ENCODE data around the gene RASSF1.

Gene RASSF1

DNA sequence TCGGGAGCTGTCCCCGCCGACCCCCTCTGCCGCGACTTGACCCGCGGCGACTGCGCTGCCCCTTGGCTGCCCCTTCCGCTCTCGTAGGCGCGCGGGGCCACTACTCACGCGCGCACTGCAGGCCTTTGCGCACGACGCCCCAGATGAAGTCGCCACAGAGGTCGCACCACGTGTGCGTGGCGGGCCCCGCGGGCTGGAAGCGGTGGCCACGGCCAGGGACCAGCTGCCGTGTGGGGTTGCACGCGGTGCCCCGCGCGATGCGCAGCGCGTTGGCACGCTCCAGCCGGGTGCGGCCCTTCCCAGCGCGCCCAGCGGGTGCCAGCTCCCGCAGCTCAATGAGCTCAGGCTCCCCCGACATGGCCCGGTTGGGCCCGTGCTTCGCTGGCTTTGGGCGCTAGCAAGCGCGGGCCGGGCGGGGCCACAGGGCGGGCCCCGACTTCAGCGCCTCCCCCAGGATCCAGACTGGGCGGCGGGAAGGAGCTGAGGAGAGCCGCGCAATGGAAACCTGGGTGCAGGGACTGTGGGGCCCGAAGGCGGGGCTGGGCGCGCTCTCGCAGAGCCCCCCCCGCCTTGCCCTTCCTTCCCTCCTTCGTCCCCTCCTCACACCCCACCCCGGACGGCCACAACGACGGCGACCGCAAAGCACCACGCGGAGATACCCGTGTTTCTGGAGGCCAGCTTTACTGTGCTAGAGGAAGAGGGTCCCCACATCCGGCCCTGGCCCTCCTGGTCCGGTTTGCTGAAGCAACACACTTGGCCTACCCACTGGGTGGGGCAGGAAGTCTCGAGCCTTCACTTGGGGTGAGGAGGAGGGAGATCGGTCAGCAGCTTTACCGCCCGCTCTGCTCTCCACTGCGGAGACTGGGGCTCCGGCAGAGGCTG, at the start of gene RASSF1:
Gene RASSF1 (minus strand): TSS at position 389 of the 882 bp plus-strand sequence. CDS start 31 bp downstream, at position 358.
- DNase-seq (ENCODE audit: low read depth in 2 of 2), result peak; percentile 66 to 77

DNA sequence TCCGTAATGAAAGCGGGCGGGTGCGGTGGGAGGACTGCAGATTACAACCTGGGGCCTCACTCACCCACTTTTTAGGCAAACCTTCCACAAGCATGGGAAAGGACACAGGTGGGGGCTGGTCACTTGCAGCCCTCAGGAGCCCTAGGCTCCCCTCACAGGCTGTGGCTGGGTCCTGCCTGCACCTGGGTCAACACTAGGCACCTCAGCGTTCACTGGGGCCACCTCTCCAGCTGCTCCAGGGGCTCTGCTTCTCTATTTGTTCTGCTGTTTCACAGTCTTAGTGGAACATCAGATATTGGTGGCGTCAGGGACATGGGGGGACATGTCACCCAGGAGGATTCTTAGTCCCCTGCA, 48.8 kb upstream of the RASSF1 start:
- DNase-seq (ENCODE audit: low read depth in 2 of 2), result no peak

GRCh38 chr3:50388720-50389413, 48.2 kb upstream of the RASSF1 start:
- DNase-seq (ENCODE audit: low read depth in 2 of 2), result no peak

DNA sequence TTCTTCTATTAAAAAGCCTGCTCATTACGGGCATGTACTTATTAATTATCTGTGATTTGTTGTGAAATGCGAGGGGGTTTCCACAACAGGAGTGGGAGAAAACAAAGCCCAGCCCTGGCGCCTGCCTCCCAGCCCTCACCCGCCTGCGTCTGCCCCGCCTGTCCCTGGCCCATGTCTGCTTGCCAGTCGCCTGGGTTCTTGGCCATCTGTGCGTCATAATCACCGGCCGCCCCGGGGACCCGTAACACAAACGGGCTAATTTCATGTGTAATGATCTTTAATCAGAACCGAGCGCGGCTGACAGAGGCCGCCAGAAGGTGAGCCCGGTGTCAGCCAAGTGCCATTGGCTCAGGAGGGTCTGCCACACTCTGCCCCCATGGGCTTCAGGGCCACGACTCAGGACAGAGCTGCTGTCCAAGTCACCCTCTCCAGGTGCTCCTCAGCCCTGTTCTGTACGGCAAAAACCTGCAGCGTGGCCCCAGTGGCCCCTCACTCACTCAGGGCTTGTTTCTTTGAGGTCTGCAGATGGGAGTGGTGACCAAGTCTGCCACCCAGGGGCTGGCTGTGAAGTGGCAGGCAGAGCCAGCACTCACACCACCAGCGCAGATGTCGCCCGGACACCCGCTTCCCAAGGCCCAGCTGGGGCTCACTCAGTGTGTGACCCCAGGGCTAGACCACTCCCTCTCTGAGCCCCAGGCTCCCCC, 47.5 kb upstream of the RASSF1 start:
- DNase-seq (ENCODE audit: low read depth in 2 of 2), result no peak

DNA sequence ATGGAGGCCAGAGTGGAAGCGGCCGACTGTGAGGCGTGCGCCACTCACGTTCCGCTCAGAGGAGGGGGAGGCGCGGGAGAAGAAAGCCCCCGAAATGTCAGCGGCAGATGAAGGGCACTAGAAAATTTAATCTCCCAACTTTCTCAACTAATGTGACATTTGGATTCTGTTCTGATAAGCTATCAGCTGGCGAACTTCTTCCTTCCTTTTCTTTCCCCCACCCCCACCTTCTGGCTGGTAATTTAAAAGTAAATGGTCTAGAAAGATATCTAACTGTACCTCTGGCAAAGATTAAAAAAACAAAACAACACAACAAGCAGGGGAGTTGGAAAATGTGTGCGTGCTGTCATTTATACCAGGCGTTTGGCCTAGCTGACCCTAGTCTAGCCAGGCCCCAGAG, 45.1 kb upstream of the RASSF1 start:
- no peak for DNase-seq (ENCODE audit: low read depth in 2 of 2)

GRCh38 chr3:50383750-50384149, 43.1 kb upstream of the RASSF1 start:
- no peak for DNase-seq (ENCODE audit: low read depth in 2 of 2)

GRCh38 chr3:50382722-50383121, 42.1 kb upstream of the RASSF1 start:
- no peak for DNase-seq (ENCODE audit: low read depth in 2 of 2)

GRCh38 chr3:50381383-50381782, 40.7 kb upstream of the RASSF1 start:
- no peak for DNase-seq (ENCODE audit: low read depth in 2 of 2)

DNA sequence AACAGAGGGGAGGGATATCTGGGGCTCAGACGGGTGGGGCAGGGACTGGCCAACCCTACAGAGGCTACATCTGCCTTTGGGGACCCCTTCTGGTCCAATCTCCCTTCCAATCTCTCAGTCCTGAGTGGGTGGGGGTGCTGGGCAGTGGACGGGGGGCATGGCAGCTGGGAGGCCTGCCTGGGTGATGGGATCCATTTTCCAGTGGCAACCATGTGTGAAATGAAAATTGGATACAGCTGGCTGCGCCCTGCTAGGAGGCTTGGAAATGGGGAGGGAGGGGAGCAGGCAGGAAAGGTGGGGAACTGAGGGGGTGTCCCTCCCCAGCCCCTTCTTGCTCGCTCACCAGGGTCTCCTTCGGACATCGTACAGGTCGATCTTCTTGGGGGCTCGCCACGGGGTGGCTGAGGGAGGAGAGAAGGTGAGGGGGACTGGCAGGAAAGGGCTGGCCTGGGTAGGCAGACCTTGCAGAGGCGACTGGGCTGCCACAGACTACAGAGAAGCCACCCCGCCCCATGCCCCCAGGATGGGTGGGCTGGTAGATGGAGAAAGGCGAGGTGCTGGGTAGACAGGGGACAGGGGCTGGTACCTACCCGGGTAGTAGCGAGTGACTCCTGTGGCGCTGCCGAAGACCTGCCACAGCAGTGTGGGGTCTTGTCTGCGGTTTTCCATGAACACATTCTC, 39.9 kb upstream of the RASSF1 start:
- DNase-seq (ENCODE audit: low read depth in 2 of 2), result no peak

- no peak for DNase-seq (ENCODE audit: low read depth in 2 of 2)
Measured at GRCh38 chr3:50378757-50379156, 38.1 kb upstream of the RASSF1 start.

DNA sequence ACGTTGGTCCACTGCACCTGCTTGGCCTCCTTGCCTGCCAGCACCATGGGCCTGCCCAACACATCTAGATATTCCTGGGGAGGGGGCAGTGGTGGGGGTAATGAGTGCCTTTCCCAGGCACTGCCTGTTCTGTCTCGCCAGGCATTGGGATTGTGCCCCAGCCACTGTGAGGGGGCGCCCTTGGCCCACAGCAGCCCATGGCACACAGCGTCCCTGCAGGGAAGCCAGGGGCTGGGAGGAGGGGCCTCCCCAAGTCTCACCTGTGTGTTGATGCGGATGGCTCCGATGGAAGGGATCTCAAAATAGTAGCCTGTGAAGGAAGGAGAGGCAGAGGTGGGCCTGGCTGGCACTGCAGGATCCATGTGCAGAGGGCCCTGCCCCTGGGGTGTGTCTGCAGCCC, 37.4 kb upstream of the RASSF1 start:
- DNase-seq (ENCODE audit: low read depth in 2 of 2), result no peak

GRCh38 chr3:50375258-50375931, 34.8 kb upstream of the RASSF1 start:
- DNase-seq (ENCODE audit: low read depth in 2 of 2), result no peak

- no peak for DNase-seq (ENCODE audit: low read depth in 2 of 2)
Measured at GRCh38 chr3:50374363-50375257, 34.0 kb upstream of the RASSF1 start.

- no peak for DNase-seq (ENCODE audit: low read depth in 2 of 2)
Measured at GRCh38 chr3:50373146-50374051, 32.8 kb upstream of the RASSF1 start.

- no peak for DNase-seq (ENCODE audit: low read depth in 2 of 2)
Measured at GRCh38 chr3:50372349-50372748, 31.7 kb upstream of the RASSF1 start.

DNA sequence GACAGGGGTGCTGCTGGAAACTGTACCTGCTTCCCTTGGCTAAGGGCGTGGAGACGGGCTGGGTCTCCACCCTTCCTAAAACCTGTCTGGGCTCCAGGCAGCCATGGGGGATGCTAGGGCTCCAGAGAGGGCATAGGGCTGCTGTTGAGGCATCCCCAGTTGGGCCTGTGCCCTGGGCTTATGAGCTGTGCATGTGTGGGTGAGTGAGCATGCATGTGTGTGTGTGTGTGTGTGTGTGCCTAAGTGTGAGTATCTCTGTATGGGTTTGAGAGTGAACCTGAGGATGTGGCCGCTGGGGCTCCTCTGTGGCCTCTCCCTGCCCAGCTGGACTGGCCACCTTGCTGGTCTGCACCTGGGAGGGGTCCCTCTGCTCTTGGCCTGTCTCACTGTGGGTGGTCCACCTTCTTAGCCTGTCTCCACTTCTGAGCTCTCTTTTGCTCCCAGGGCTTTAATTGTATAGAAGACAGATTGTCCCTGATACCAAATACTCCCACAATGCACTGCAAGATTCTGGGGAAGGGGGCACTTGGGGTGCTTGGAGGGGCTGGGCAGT, 30.6 kb upstream of the RASSF1 start:
- no peak for DNase-seq (ENCODE audit: low read depth in 2 of 2)

DNA sequence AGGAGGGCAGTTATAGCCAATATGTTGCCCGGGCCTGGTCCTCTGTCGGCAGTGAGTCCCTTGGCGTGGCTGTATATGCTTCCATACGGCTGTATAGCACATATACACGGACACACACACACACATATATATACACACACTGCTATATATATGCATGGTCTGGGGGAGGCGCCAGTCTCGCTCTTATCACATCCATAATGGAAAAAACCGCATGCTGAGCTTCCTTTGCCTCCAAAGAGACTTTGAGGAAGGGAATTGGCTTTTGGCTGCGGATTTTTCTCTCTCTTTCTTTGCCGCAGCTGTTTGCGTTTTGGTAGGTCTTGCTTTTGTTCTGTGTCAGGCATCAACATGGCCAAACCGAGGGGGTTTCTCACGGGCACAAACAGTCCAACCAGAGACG, 30.0 kb upstream of the RASSF1 start:
- no peak for DNase-seq (ENCODE audit: low read depth in 2 of 2)

DNA sequence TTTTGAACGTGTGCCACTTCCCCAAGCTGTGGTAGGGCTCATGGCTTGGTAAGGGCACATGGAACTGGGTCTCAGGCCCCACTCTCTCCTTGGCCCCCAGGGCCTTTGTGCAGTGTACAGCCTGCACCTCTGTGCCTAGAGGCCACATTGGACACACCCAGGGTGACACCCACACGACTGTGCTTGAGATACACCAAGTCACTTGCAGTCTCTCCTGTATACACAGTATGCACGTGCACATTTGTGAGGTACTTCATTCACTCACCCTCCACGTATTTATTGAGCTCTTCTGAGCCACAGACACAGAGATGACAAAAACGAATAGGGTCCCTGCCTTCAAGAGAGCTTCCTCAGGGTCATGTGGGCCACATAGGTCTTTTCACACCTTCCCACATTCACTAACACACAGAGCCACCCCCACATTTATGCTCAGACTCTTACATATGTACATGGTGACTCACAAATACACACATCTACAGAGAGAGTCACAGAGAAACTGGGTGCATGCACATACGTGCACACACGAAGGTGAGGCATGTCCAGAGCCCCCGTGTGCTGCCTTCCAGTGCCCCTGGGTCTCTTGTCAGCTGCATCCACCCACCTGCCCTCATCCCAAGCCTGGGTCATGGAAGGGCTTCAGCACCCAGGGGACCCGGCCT, 28.5 kb upstream of the RASSF1 start:
- no peak for DNase-seq (ENCODE audit: low read depth in 2 of 2)

DNA sequence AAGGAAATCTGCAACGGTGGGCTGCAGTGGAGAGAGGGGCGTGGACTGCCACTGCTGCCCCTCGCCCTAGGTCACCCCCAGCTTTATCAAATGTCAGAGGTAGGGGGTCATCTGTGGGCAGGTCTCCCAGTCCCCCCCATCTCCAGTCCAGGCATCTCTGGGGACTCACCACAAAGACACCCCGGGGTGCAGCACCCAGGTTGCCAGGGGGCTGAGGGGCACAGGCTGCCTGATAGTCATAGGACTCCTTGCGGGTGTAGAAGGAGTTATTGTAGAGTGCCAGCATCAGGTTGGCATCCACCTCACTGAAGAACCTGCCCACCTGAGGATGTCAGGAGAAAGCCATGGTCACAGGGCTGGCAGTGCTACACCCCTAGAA, 25.2 kb upstream of the RASSF1 start:
- DNase-seq (ENCODE audit: low read depth in 2 of 2), result no peak

All from stimulated activated CD8-positive, alpha-beta memory T cell treated with anti-CD3 and anti-CD28 coated beads, Interleukin-2, amount 100 ng/mL, for 48 hours (primary cell).